GM12878 (cell line): ENCODE results near the gene PRR5L. TPM values are rescaled to one million over a fixed set of nuclear protein-coding genes. Genes with fewer than 3 reads are reported as not detected.

Source experiments
- ATAC-seq: fragments of 200-7000 bp; cut with Tn5 transposase; 3 replicates; pipeline ENCODE4 v1.9.1; 2020; ENCODE audit warnings: mild to moderate bottlenecking, moderate library complexity
- BruUV-seq: library from RNA; stranded (reverse); fragments of 400-500 nt; replicated peaks from 2 replicates; lab custom pipeline; 2021; lab: Mats Ljungman, UMichigan
- CTCF ChIA-PET: fragments of 300-600 bp; sonication (Branson Sonifier 250); formaldehyde crosslinking; extraction: SDS; loops from one replicate; lab custom pipeline; 2021; ENCODE audit warnings: inconsistent platforms; lab: Yijun Ruan, JAX
- POLR2A ChIA-PET: fragments of 350-600 bp; formaldehyde crosslinking; extraction: SDS; loops from one replicate; lab custom pipeline; 2021; ENCODE audit warnings: inconsistent platforms; lab: Charles Lee
- RAD21 ChIA-PET: fragments of 300-600 bp; sonication (Branson Sonifier 250); formaldehyde crosslinking; loops from one replicate; lab custom pipeline; 2023; ENCODE audit warnings: antibody characterized with exemption; ENCODE audit not compliant: unreplicated experiment; lab: Charles Lee
- SMC1A ChIA-PET: fragments of 300-600 bp; sonication (Branson Sonifier 250); formaldehyde crosslinking; loops from one replicate; lab custom pipeline; 2023; ENCODE audit not compliant: unreplicated experiment, uncharacterized antibody; lab: Charles Lee
- DNase-seq: peaks from one replicate; pipeline ENCODE4 v3.0.0-alpha.2; 2011; ENCODE audit warnings: low read depth, low spot score
- FAIRE-seq: peaks from 3 replicates; lab custom pipeline; 2011; peaks lifted over from hg19 to GRCh38; lab: Jason Lieb, UNC
- H2AFZ ChIP-seq: 2 replicates; pipeline ENCODE4 v1.6.0; 2011; ENCODE audit warnings: low read depth, low read length, control low read depth; ENCODE audit not compliant: control insufficient read depth
- H3K27ac ChIP-seq: 2 replicates; pipeline ENCODE4 v1.5.1; 2011; ENCODE audit warnings: control low read depth; ENCODE audit not compliant: control insufficient read depth, insufficient read depth
- H3K27me3 ChIP-seq, 2 experiments: replicated peaks in 1 of 2; 2 replicates each; pipeline versions ENCODE4 v1.6.0 to v1.6.1; 2011; ENCODE audit warnings: low read length in 1 of 2; ENCODE audit not compliant: control insufficient read depth in 2 of 2, insufficient read depth in 2 of 2
- H3K36me3 ChIP-seq, 2 experiments: 2 replicates each; pipeline ENCODE4 v1.5.1; 2011; ENCODE audit warnings: low read length in 1 of 2; ENCODE audit not compliant: control insufficient read depth in 2 of 2, insufficient read depth in 2 of 2
- H3K4me1 ChIP-seq: 2 replicates; pipeline ENCODE4 v1.6.1; 2011; ENCODE audit warnings: mild to moderate bottlenecking, low read length, moderate library complexity, mixed read lengths; ENCODE audit not compliant: control insufficient read depth, insufficient read depth
- H3K4me2 ChIP-seq: 2 replicates; pipeline ENCODE4 v1.6.0; 2011; ENCODE audit warnings: control low read depth; ENCODE audit not compliant: control insufficient read depth, insufficient read depth
- H3K4me3 ChIP-seq: fragments of 200-600 bp; sonication (generic); 2 replicates; pipeline ENCODE4 v1.5.1; 2016
- H3K79me2 ChIP-seq: 2 replicates; pipeline ENCODE4 v1.6.0; 2011; ENCODE audit warnings: low read length; ENCODE audit not compliant: control insufficient read depth, insufficient read depth
- H3K9ac ChIP-seq: 2 replicates; pipeline ENCODE4 v1.8.0; 2011; ENCODE audit warnings: low read length, control low read depth, mixed read lengths; ENCODE audit not compliant: control insufficient read depth, insufficient read depth
- H3K9me3 ChIP-seq: replicated peaks from 3 replicates; pipeline ENCODE4 v1.5.1; 2011; ENCODE audit warnings: mild to moderate bottlenecking, low read length; ENCODE audit not compliant: control insufficient read depth, insufficient read depth
- H4K20me1 ChIP-seq: 2 replicates; pipeline ENCODE4 v1.6.0; 2011; ENCODE audit not compliant: control insufficient read depth, insufficient read depth
- ASH2L ChIP-seq: fragments of 300-600, 200-600 bp; sonication (generic); IDR thresholded peaks from 2 replicates; pipeline ENCODE4 v1.6.1; 2017; ENCODE audit warnings: low read depth, mild to moderate bottlenecking, borderline replicate concordance
- BMI1 ChIP-seq: fragments of 450-650 bp; IDR thresholded peaks from 2 replicates; pipeline ENCODE4 v1.6.1; 2016; ENCODE audit warnings: mild to moderate bottlenecking, moderate library complexity, borderline replicate concordance
- DPF2 ChIP-seq: fragments of 450-650 bp; IDR thresholded peaks from 2 replicates; pipeline ENCODE4 v1.6.1; 2017; ENCODE audit warnings: mild to moderate bottlenecking
- EP300 ChIP-seq, 2 experiments: fragments of 150-350 bp in 1 of 2; IDR thresholded peaks; 2 replicates each; pipeline ENCODE4 v1.6.1; 2011 to 2012; ENCODE audit warnings: low read depth in 2 of 2, low read length in 2 of 2, borderline replicate concordance in 1 of 2, improper control_type of control experiment in 1 of 2, inconsistent platforms in 1 of 2; ENCODE audit not compliant: control insufficient read depth in 1 of 2
- ESRRA ChIP-seq: IDR thresholded peaks from 2 replicates; pipeline ENCODE4 v1.6.1; 2012; ENCODE audit warnings: mild to moderate bottlenecking, low read length, improper control_type of control experiment
- IRF4 ChIP-seq: IDR thresholded peaks from 2 replicates; pipeline ENCODE4 v1.6.1; 2011; ENCODE audit warnings: low read depth, low read length
- MLLT1 ChIP-seq: fragments of 450-650 bp; IDR thresholded peaks from 2 replicates; pipeline ENCODE4 v1.6.1; 2016; ENCODE audit warnings: mild to moderate bottlenecking
- RELA ChIP-seq: fragments of 450-650 bp; IDR thresholded peaks from 2 replicates; pipeline ENCODE4 v1.8.0; 2014; ENCODE audit warnings: borderline replicate concordance; ENCODE audit not compliant: partially characterized antibody
- SMAD5 ChIP-seq: IDR thresholded peaks from 2 replicates; pipeline ENCODE4 v1.6.1; 2016; ENCODE audit warnings: antibody characterized with exemption, low read depth
- STAT3 ChIP-seq: IDR thresholded peaks from 2 replicates; pipeline ENCODE4 v1.6.1; 2011; ENCODE audit warnings: low read depth, low read length, improper control_type of control experiment
- TCF7 ChIP-seq: IDR thresholded peaks from 2 replicates; pipeline ENCODE4 v1.6.1; 2014; ENCODE audit warnings: antibody characterized with exemption, borderline replicate concordance
- ZNF207 ChIP-seq: fragments of 450-650 bp; IDR thresholded peaks from 2 replicates; pipeline ENCODE4 v1.6.1; 2014; ENCODE audit warnings: antibody characterized with exemption, mild to moderate bottlenecking, borderline replicate concordance
- ZNF274 ChIP-seq: IDR thresholded peaks from one replicate; pipeline ENCODE4 v1.8.0; 2011; ENCODE audit not compliant: insufficient read length, insufficient read depth
- ZNF622 ChIP-seq: fragments of 450-650 bp; IDR thresholded peaks from 2 replicates; pipeline ENCODE4 v1.6.1; 2017; ENCODE audit warnings: mild to moderate bottlenecking, inconsistent platforms
- ZSCAN29 ChIP-seq: fragments of 450-650 bp; IDR thresholded peaks from 2 replicates; pipeline ENCODE4 v1.6.1; 2017; ENCODE audit warnings: mild to moderate bottlenecking, moderate library complexity
- WGBS: methylation state at CpG from one replicate; pipeline ENCODE4 v1.1.6; 2016; ENCODE audit warnings: low lambda C conversion rate; ENCODE audit not compliant: insufficient replicate concordance, insufficient coverage; ENCODE audit errors: missing lambda C conversion rate; 5-methylcytosine and 5-hydroxymethylcytosine counted together
- in situ Hi-C: fragments of 300-500 bp; cut with MboI; formaldehyde crosslinking; loops from 9 replicates; pipeline ENCODE4 v1.14.3; 2018; ENCODE audit warnings: mixed read lengths
- intact Hi-C: fragments of 100-400 bp; cut with micrococcal nuclease; formaldehyde crosslinking; loops from one replicate; pipeline ENCODE4 v1.14.2; 2022; ENCODE audit not compliant: unreplicated experiment
- polyA plus RNA-seq, 11 experiments: library from polyadenylated mRNA; depleted of rRNA in 4 of 11; unstranded in 6 of 11; stranded (reverse) in 5 of 11; fragments of >200 nt; fragmentation: Nextera tagmentation in 4 of 11; fragmentation: Illumina TruSeq in 1 of 11; extraction: Ambion mirVana in 4 of 11; extraction: Trizol in 1 of 11; gene quantifications; 1 replicate in 1 of 11; 2 replicates in 10 of 11; pipeline versions ENCODE4 v1.2.1 to v1.2.3, GENCODE V29; 2011 to 2016; ENCODE audit warnings: inconsistent platforms in 2 of 11, missing spikeins in 2 of 11, low read depth in 1 of 11
- total RNA-seq, 4 experiments: library from RNA; depleted of rRNA in 3 of 4; stranded (reverse); fragments of >200 nt in 3 of 4; fragmentation: Illumina TruSeq in 1 of 4; extraction: Trizol in 1 of 4; gene quantifications; 2 replicates each; pipeline versions ENCODE4 v1.2.1 to v1.2.3, GENCODE V29; 2013 to 2021
- TF ChIP-seq, protein P1 (sequence below), 3 experiments: IDR thresholded peaks in 2 of 3; conservative IDR thresholded peaks in 1 of 3; 2 replicates each; pipeline ENCODE4 v1.5.1; 2011; ENCODE audit warnings: low read depth in 3 of 3, low read length in 3 of 3, mild to moderate bottlenecking in 3 of 3, control low read depth in 2 of 3, moderate library complexity in 2 of 3, inconsistent platforms in 1 of 3, mixed read lengths in 1 of 3; ENCODE audit not compliant: control insufficient read depth in 2 of 3, insufficient read depth in 1 of 3; ENCODE audit errors: extremely low read depth in 1 of 3

Gene PRR5L
- total and polyA plus RNA-seq, 10 of the 15 experiments (the other 5 are each of a cell fraction or from before 2014, with no cell fraction given): 0.11 to 4.2 (median 0.67) TPM; not detected in 1

DNA sequence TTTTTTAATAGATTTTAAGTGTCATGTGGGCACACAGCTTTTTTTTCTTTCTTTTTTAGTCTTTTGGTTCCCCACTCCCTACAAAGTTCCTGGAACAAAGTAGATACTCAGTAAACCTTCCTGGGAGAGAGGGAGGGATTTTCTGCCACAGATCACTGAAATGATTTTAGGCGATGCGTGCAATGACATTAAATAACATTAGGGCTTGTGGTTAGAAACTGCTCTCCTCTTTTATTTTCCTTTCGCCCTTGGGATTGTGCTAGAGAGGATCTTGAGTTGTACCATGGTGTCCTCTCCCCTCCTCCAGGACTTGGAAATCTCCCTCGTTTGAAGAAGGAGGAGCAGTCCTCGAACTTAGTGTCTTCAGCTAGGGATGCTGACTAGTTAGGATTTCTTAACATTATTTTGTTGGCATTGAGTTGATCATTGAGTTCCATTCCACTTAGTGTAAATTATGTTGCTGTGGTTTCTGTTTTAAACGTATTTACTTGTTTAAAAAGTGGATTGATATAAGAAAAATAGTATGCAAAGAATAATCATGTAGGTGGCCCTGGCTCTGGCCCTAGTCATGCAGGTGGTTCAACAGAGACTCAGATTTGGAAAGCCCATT is 125.6 kb downstream of the PRR5L start:
- Histone ChIP-seq H3K79me2 (no peaks in the 10 kb centered on the region), H2AFZ (no peak overlapping the region), H4K20me1 (no peaks in the 10 kb centered on the region), H3K4me1 (no peaks in the 10 kb centered on the region), H3K27me3 (no peaks in the 10 kb centered on the region; a peak in 1 of 4 replicates), H3K9ac (no peak overlapping the region), H3K4me2 (no peak overlapping the region), H3K4me3 (no peak overlapping the region), H3K36me3 (no peaks in the 10 kb centered on the region), H3K27ac (no peak overlapping the region), H3K9me3 (no peaks in the 10 kb centered on the region)
- CTCF ChIA-PET: no interaction called here
- no TSS peak for BruUV-seq
- in situ Hi-C loops (no loop called here), intact Hi-C loops (no loop called here)
- ATAC-seq (no peak), FAIRE-seq (no peak), DNase-seq (no peak)
- 38% methylated on average over 6 of the region's 6 CpGs for WGBS
- POLR2A ChIA-PET: no interaction called here
- SMC1A ChIA-PET: interaction anchor here (1.4 kb wide), 1 partner anchor 65 kb away, joined by 3 read pairs; no protein-coding TSS in a partner anchor
- RAD21 ChIA-PET: no interaction called here
- TF ChIP-seq ASH2L: no peak
- no peak for TF ChIP-seq ZNF207
- no peak for TF ChIP-seq SMAD5
- TF ChIP-seq, protein P1, sequence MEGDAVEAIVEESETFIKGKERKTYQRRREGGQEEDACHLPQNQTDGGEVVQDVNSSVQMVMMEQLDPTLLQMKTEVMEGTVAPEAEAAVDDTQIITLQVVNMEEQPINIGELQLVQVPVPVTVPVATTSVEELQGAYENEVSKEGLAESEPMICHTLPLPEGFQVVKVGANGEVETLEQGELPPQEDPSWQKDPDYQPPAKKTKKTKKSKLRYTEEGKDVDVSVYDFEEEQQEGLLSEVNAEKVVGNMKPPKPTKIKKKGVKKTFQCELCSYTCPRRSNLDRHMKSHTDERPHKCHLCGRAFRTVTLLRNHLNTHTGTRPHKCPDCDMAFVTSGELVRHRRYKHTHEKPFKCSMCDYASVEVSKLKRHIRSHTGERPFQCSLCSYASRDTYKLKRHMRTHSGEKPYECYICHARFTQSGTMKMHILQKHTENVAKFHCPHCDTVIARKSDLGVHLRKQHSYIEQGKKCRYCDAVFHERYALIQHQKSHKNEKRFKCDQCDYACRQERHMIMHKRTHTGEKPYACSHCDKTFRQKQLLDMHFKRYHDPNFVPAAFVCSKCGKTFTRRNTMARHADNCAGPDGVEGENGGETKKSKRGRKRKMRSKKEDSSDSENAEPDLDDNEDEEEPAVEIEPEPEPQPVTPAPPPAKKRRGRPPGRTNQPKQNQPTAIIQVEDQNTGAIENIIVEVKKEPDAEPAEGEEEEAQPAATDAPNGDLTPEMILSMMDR (IDR thresholded peaks at IDR 0.05 in 2 of 3, conservative IDR thresholded peaks at IDR 0.05 in 1 of 3; ENCODE audit: control insufficient read depth in 2 of 3, extremely low read depth in 1 of 3, insufficient read depth in 1 of 3, low read depth in 3 of 3, low read length in 3 of 3): no peak
- TF ChIP-seq ESRRA: no peak
- TF ChIP-seq ZNF274: no peak
- no peak for TF ChIP-seq BMI1
- no peak for TF ChIP-seq ZNF622
- TF ChIP-seq ZSCAN29: no peak
- TF ChIP-seq TCF7: no peak
- no peak for TF ChIP-seq STAT3
- TF ChIP-seq DPF2: no peak
- TF ChIP-seq RELA: no peak
- no peak for TF ChIP-seq EP300 (IDR thresholded peaks at IDR 0.05; ENCODE audit: borderline replicate concordance in 1 of 2, control insufficient read depth in 1 of 2, low read depth in 2 of 2, low read length in 2 of 2)
- no peak for TF ChIP-seq IRF4
- TF ChIP-seq MLLT1: no peak
